Regular cardiac myocyte (primary cell): ENCODE results near the gene GRIK5. TPM values are rescaled to one million over a fixed set of nuclear protein-coding genes. Genes with fewer than 3 reads are reported as not detected.

Experiments used
- total RNA-seq: library from RNA; depleted of rRNA; stranded (reverse); fragments of >200 nt; gene quantifications from 2 replicates; pipeline ENCODE4 v1.2.3, GENCODE V29; 2014

The GRIK5 gene, protein sequence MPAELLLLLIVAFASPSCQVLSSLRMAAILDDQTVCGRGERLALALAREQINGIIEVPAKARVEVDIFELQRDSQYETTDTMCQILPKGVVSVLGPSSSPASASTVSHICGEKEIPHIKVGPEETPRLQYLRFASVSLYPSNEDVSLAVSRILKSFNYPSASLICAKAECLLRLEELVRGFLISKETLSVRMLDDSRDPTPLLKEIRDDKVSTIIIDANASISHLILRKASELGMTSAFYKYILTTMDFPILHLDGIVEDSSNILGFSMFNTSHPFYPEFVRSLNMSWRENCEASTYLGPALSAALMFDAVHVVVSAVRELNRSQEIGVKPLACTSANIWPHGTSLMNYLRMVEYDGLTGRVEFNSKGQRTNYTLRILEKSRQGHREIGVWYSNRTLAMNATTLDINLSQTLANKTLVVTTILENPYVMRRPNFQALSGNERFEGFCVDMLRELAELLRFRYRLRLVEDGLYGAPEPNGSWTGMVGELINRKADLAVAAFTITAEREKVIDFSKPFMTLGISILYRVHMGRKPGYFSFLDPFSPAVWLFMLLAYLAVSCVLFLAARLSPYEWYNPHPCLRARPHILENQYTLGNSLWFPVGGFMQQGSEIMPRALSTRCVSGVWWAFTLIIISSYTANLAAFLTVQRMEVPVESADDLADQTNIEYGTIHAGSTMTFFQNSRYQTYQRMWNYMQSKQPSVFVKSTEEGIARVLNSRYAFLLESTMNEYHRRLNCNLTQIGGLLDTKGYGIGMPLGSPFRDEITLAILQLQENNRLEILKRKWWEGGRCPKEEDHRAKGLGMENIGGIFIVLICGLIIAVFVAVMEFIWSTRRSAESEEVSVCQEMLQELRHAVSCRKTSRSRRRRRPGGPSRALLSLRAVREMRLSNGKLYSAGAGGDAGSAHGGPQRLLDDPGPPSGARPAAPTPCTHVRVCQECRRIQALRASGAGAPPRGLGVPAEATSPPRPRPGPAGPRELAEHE
- total RNA-seq, result 0.19 and 0.28 TPM in 2 replicates

DNA sequence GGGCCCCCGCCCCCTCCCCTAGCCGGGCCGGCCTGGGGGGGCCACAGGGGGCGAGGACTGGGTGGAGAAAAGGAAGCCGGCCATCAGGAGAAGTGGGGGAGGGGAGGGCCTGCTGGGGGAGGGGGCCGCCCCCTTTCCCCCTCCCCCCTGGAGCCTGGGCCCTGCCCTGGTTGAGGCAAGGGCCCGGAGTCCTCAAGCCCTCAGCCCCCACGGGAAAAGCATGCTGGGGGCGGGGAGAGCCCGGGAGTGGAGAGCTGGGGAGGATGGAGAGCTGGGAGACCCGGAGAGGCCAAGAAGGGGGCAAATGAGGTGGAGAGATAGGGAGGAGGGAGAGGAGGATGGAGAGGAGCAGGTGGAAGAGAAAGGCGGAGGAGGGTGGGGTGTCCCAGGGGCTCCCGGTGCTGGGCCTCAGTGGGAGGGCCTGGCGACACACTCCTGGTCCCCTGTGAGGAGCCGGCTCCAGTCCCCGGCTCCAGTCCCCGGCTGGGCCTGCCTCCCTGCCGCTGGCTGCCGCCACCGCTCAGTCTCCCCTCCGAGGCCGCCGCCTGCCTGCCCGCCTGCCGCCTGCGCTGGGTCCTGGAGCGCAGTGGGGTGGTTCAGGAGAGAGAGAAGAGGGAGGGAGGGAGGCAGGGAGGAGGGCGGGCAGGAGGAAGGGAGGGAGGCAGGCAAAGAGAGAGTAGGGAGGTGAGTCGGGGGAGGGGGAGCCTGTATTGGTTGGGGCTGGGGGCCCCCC lies at the start of gene GRIK5:
TSS of gene GRIK5 (minus strand) at position 588 of the 733 bp plus-strand sequence. CDS start 4,436 bp downstream, outside the sequence.

DNA sequence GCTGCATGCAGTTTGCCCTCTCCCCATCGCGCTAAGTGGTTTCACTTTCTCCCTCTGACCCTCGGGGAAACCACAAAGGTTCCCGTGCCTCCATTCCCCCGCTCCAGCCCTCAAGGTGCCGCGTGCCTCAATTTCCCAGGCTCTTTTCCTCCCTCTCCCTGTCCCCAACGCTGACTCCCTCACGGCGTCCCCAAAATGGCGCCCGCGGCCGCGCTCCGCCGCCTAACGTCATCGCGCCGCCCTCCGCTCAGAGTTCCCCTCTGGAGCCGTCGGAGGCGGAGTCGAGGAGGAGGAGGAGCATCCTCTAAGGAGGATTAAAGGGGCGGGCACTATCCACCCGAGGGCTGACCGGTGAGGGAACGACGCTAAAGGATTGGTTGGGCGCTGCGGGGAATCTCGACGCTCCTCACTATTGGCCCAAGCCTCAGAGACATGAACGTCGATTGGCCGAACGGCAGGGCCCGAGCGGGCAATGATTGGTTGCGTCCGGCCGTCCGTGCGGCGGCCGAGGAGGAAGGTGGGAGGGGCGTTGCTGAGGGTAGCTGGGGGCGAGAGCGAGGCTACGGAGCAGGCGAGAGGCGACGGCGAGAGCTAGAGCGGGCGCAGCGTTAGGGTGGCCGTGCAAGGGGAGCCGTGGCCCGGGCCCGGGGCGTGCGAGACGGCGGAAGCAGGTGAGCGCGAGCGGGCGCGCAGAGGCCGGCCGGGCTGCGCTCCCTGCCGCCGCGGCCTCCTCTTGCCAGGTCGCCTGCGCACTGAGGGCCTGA lies 5.8 kb upstream of the GRIK5 start, which contains the start of gene ZNF574:
TSS of gene ZNF574 (plus strand) at position 551 of the 764 bp plus-strand sequence. CDS start 2,441 bp downstream, outside the sequence.

DNA sequence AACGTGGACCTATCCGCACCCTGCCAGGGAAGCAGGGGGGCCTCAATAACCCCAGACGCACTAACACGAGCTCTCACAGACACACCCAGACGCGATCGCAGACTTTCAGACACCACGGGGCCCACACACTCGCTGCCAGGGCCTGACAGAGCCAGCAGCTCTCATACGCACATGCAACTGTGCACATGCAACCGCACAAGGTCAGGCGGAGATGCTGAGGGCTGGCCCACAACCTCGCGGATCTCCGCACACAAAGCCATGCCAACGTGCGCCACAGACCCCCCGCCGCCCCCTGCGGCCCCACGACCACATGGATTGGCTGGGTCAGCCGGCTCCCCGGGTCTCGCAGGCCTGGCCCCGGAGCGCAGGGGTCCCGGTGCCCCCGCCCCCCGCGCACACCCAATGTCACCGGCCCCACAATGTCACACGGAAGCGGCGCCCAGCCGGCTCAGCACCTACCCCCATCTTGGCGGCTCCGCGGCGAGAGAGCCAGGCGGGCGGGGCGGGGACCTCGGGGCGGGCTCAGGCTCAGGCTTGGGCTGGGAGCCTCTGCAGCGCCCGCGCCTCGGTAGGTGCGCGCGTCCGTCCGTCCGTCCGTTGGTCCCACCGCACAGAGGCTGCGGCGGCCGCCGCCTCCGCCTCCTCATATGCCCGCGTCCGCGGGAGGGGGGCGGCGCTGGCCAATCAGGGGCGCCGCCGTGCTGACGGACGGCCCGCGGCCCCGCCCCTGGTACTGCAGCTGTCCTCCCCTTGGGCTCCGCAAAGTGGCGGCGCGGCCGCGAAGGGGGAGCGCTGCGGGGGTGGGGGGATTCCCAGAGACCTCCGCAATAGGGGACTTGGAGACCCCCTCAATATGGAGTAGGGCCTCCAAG lies 76.2 kb downstream of the GRIK5 start, which contains the start of gene ATP1A3:
TSS of gene ATP1A3 (minus strand) at position 619 of the 872 bp plus-strand sequence. CDS start at position 465, 154 bp downstream.

DNA sequence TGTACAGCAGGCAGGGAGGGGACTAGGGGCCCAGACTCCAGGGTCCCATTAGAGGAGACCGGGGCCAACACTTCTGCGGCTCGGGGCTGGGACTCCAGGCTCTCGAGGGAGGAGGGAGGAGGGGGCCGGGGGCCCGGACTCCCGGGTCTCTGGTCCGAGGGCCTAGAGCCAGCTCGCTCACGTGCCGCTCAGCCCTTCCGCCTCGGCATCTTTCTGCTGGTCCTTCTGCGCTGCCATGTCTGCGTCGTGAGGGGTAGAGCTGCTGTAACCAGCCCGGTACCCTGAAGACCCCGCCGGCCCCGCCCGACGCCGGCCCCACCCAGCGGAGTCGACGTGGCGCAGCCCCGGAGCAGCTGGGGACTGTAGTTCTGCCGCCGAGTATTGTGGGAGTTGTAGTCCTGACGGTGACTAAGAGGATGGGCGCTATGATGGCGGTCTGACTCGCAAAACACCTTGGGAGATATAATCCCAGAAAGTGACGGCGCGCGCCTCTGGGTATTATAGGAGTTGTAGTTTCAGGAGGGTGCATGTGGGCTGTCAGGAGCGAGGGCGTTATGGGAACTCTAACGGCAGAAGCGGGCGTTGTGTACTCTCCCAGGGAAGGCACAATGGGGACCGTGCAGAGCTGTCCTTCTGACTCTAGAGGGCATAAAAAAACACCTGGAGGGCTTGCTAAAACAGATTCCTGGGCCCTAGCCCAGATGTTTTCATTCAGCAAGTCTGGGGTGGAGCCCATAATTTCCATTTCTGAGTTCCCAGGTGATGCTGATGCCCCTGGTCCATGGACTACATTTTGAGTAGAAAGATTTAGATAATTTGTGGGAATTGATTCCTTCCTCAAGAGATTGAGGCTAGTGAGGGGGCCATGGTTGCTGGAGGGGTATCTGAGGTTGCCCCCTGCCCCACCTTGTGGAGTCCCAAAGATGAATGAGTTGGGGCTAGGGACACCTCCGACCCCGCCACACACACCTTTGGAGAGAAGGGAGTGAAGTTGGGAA lies 110.7 kb downstream of the GRIK5 start, which contains the start of gene RABAC1:
TSS of gene RABAC1 (minus strand) at position 266 of the 998 bp plus-strand sequence. CDS start at position 237, 29 bp downstream.

Other genes starting within 250 kb of the GRIK5 start
- gene LYPD4, start 225.5 kb downstream of the GRIK5 start, total RNA-seq, result not detected in 2 replicates
- gene DMRTC2, start 225.2 kb downstream of the GRIK5 start, total RNA-seq, result not detected in 2 replicates
- gene RPS19, start 210.0 kb downstream of the GRIK5 start, total RNA-seq, result 1,514 and 2,811 TPM in 2 replicates
- gene CD79A, start 192.9 kb downstream of the GRIK5 start, total RNA-seq, result 0.19 TPM in 1 of 2 replicates, not detected in the other
- gene ARHGEF1, start 187.0 kb downstream of the GRIK5 start, total RNA-seq, result 25.1 and 51.6 TPM in 2 replicates
- under 0.01 TPM in 1 of 2 replicates, not detected in the other for gene ERFL, start 141.8 kb downstream of the GRIK5 start, total RNA-seq
- 141 and 201 TPM in 2 replicates for gene RABAC1, start 110.9 kb downstream of the GRIK5 start, total RNA-seq
- under 0.01 TPM in 1 of 2 replicates, not detected in the other for gene ATP1A3, start 76.0 kb downstream of the GRIK5 start, total RNA-seq
- 7.6 and 12.7 TPM in 2 replicates for gene ZNF574, start 6.0 kb upstream of the GRIK5 start, total RNA-seq
- 0.19 and 0.56 TPM in 2 replicates for gene POU2F2, start 62.2 kb upstream of the GRIK5 start, total RNA-seq
- gene DEDD2, start 147.5 kb upstream of the GRIK5 start, total RNA-seq, result 18.2 and 26.5 TPM in 2 replicates
- 7.6 and 10.4 TPM in 2 replicates for gene ZNF526, start 150.1 kb upstream of the GRIK5 start, total RNA-seq
- 9.9 and 15.1 TPM in 2 replicates for gene GSK3A, start 172.4 kb upstream of the GRIK5 start, total RNA-seq
- 18.6 and 23.2 TPM in 2 replicates for gene ERF, start 184.9 kb upstream of the GRIK5 start, total RNA-seq
- 14.2 and 17.2 TPM in 2 replicates for gene CIC, start 199.0 kb upstream of the GRIK5 start, total RNA-seq
- 0.19 and 0.28 TPM in 2 replicates for gene PRR19, start 231.9 kb upstream of the GRIK5 start, total RNA-seq
- gene PAFAH1B3, start 232.4 kb upstream of the GRIK5 start, total RNA-seq, result 6.2 and 26.1 TPM in 2 replicates
- gene TMEM145, start 243.1 kb upstream of the GRIK5 start, total RNA-seq, result under 0.01 TPM in 1 of 2 replicates, not detected in the other